BLaER1 treated with 17β-estradiol and CSF1 and Interleukin-3, amounts not matched to agents 10 nM and 100 nM (cell line): ENCODE data around the gene ZNF593OS.

ENCODE experiments used
- H3K27ac ChIP-seq, 11 experiments: shearing (Covaris generic); formaldehyde crosslinking; 2 replicates each; pipeline ENCODE4 v1.8.1; 2022
- H3K27me3 ChIP-seq, 11 experiments: shearing (Covaris generic); formaldehyde crosslinking; 2 replicates each; pipeline ENCODE4 v1.8.1; 2022
- H3K36me3 ChIP-seq, 11 experiments: shearing (Covaris generic); formaldehyde crosslinking; 2 replicates each; pipeline ENCODE4 v1.8.1; 2022
- H3K4me1 ChIP-seq, 10 experiments: shearing (Covaris generic); formaldehyde crosslinking; 2 replicates each; pipeline ENCODE4 v1.8.1; 2022
- H3K4me2 ChIP-seq, 11 experiments: shearing (Covaris generic); formaldehyde crosslinking; 2 replicates each; pipeline ENCODE4 v1.8.1; 2022
- H3K4me3 ChIP-seq, 10 experiments: shearing (Covaris generic); formaldehyde crosslinking; 2 replicates each; pipeline ENCODE4 v1.8.1; 2022
- H3K9ac ChIP-seq, 11 experiments: shearing (Covaris generic); formaldehyde crosslinking; 2 replicates each; pipeline ENCODE4 v1.8.1; 2022
- H3K9me3 ChIP-seq, 11 experiments: shearing (Covaris generic); formaldehyde crosslinking; replicated peaks in 1 of 11; 2 replicates each; pipeline ENCODE4 v1.8.1; 2022
- H4K20me1 ChIP-seq, 11 experiments: shearing (Covaris generic); formaldehyde crosslinking; 2 replicates each; pipeline ENCODE4 v1.8.1; 2022
- Cebpa-rat ChIP-seq, 11 experiments: shearing (Covaris generic); IDR thresholded peaks; 2 replicates each; pipeline ENCODE4 v1.8.1; 2022

Gene ZNF593OS

DNA sequence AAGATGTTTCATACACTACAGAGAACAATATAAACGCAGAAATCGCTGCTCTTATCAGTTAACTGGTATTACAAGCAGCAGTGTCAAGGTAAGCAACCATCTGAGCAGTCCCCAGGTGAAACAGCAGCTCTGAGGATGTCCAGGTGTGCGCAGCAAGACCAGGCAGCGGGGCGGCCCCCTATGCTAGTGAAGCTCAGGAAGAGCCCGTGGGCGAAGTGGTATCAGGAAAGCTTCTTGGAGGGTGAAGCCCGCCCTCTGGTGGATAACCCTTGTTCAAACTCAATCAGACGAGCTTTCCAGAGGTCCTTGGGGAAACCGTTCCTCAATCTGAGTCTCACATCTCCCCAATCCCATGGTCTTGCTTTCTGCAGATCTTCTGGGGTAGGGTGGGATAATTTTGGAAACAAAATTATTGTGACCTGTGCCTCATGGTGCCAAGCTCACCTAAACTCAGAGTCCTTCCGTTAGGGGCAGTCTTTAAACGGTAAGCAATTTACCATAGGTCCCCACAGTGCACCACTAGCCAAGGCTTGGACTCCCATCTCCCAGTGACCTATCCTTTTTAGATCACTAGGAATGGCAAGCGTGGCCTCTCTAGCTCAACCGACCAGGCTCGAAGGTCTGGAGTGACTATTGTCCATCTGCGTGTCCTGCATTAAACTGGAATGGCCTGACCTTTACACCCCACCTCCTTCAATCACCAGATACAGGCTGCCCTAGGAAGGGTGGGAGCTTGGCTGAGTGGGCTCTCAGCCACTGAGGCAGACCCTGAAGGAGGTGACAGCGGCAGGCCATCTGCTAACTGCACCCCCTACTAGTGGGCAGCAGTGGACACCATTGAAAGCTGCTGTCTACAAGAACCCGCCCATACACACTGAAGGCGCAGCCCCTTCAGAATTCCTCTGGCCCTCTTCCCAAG lies 26.3 kb downstream of the ZNF593OS start:
- H3K27me3 ChIP-seq, result no peaks in the 10 kb centered on the region
- H3K4me1 ChIP-seq, result peaks cover 0 to 10% (median 7%) of the 10 kb centered on the region in 10 experiments; a peak in 10 of 20 replicates
- H3K4me2 ChIP-seq, result peak overlapping the region in 2 of 11 experiments; percentile 40 to 57; a peak in 2 of 22 replicates
- no peaks in the 10 kb centered on the region for H4K20me1 ChIP-seq
- peak overlapping the region in 1 of 11 experiments; percentile 25; a peak in 1 of 22 replicates for H3K9ac ChIP-seq
- no peak overlapping the region for H3K4me3 ChIP-seq
- no peaks in the 10 kb centered on the region for H3K36me3 ChIP-seq
- H3K9me3 ChIP-seq, result no peaks in the 10 kb centered on the region
- H3K27ac ChIP-seq, result no peak overlapping the region
- TF ChIP-seq Cebpa-rat (IDR thresholded peaks at IDR 0.05), result no peak

DNA sequence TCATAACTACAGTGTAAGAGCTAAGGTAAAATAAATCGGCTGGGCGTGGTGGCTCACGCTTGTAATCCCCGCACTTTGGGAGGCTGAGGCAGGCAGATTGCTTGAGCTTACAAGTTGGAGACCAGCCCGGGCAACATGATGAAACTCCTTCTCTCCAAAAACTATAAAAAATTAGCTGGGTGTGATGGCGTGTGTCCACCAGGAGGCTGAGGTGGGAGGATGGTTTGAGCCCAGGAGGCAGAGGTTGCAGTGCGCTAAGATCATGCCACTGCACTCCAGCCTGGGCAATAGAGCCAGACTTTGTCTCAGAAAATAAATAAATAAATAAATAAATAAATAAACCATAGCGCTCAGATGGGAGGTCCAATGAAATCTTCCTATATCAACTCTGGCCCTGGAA lies 29.5 kb downstream of the ZNF593OS start:
- Histone ChIP-seq H3K4me2 (peak overlapping the region in 6 of 11 experiments; percentile 8 to 60 (median 40); a peak in 10 of 22 replicates), H3K9me3 (no peaks in the 10 kb centered on the region), H4K20me1 (no peaks in the 10 kb centered on the region), H3K36me3 (no peaks in the 10 kb centered on the region), H3K27ac (no peak overlapping the region), H3K27me3 (no peaks in the 10 kb centered on the region), H3K4me3 (no peak overlapping the region), H3K9ac (no peak overlapping the region), H3K4me1 (peaks cover 8 to 26% (median 16%) of the 10 kb centered on the region in 10 experiments; a peak in 18 of 20 replicates)
- no peak for TF ChIP-seq Cebpa-rat (IDR thresholded peaks at IDR 0.05)

DNA sequence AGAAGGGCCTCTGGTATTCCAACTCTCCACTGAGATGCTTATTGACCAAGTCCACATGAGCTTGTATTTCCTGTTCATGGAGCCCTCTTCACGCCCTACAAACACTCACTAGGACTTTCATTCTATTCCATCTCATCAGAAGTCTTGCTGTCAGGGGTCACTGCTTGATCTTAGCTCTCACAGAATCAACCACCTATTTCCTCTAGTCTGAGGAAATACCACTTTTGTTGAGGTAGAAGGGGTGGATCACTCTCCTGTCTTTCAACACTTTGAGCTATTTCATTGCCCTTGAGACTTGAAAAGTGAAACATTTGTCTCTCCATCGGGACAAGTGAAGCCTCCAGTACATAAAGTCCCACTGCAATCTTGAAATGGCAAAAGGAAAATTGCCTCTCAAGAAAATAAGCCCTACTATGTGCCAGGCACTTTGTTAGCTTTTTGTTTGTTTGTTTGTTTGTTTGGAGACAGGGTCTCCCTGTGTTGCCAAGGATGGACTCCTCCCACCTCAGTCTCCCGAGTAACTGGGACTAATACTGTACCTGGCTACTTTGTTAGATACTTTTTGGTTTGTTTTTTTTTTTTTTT lies 32.6 kb downstream of the ZNF593OS start:
- Histone ChIP-seq H3K4me2 (peak overlapping the region in 8 of 11 experiments; percentile 5 to 37 (median 15); a peak in 10 of 22 replicates), H3K9ac (no peak overlapping the region)
- TF ChIP-seq Cebpa-rat (IDR thresholded peaks at IDR 0.05), result peak in 1 of 11 experiments; percentile 49; a peak in 2 of 22 replicates

DNA sequence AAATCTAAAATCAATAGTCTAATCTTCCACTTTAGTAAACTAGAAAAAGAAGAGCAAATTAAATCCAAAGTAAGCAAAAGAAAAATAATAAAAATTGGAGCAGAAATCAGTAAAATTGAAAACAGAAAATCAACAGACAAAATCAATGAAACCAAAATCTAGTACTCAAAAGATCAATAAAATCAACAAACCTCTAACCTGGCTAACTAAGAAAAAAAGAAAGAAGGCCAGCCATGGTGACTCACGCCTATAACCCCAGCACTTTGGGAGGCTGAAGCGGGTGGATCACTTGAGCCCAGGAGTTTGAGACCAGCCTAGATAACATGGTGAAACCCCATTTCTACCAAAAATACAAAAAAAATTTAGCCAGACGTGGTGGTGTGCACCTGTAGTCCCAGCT lies 37.2 kb downstream of the ZNF593OS start:
- no peaks in the 10 kb centered on the region for H3K36me3 ChIP-seq

More for the DNA sequence above, 32.6 kb downstream of the ZNF593OS start:
- Histone ChIP-seq H3K27me3 (no peaks in the 10 kb centered on the region), H3K9me3 (peaks cover 5 to 13% (median 8%) of the 10 kb centered on the region in 11 experiments; a peak in 20 of 22 replicates), H3K27ac (peak overlapping the region in 2 of 11 experiments; percentile 17 to 31; a peak in 3 of 22 replicates), H3K36me3 (no peaks in the 10 kb centered on the region), H3K4me1 (peaks cover 8 to 28% (median 18%) of the 10 kb centered on the region in 10 experiments; a peak in 18 of 20 replicates), H3K4me3 (no peak overlapping the region), H4K20me1 (no peaks in the 10 kb centered on the region)

DNA sequence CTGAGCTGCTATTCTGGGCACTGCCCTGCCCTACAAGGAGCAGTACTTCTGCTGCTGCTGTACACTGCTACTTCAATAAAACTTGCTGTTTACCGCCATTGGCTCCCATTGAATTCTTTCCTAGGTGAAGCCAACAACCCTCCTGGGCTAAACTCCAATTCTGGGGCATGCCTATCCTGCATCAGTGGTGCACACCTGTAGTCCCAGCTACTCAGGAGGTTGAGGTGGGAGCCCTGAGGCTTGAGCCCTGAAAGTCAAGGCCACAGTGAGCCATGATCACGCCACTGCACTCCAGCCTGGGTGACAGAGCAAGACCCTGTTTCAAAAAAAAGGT lies 38.8 kb downstream of the ZNF593OS start:
- Histone ChIP-seq H3K4me2 (no peak overlapping the region), H3K9me3 (peaks cover 7 to 14% (median 10%) of the 10 kb centered on the region in 11 experiments; a peak in 20 of 22 replicates), H3K27ac (no peak overlapping the region), H3K36me3 (no peaks in the 10 kb centered on the region), H3K4me1 (peaks cover 8 to 20% (median 15%) of the 10 kb centered on the region in 10 experiments), H3K27me3 (no peaks in the 10 kb centered on the region), H3K4me3 (no peak overlapping the region), H4K20me1 (no peaks in the 10 kb centered on the region), H3K9ac (no peak overlapping the region)
- TF ChIP-seq Cebpa-rat (IDR thresholded peaks at IDR 0.05), result no peak

More for the DNA sequence above, 37.2 kb downstream of the ZNF593OS start:
- no peak overlapping the region for H3K4me2 ChIP-seq
- no peaks in the 10 kb centered on the region for H3K27me3 ChIP-seq
- H4K20me1 ChIP-seq, result no peaks in the 10 kb centered on the region
- H3K4me1 ChIP-seq, result peaks cover 0 to 23% (median 14%) of the 10 kb centered on the region in 10 experiments; a peak in 13 of 20 replicates
- H3K9ac ChIP-seq, result no peak overlapping the region
- H3K27ac ChIP-seq, result no peak overlapping the region
- peaks cover 7 to 14% (median 10%) of the 10 kb centered on the region in 11 experiments; a peak in 20 of 22 replicates for H3K9me3 ChIP-seq
- no peak for TF ChIP-seq Cebpa-rat (IDR thresholded peaks at IDR 0.05)
- H3K4me3 ChIP-seq, result no peak overlapping the region

DNA sequence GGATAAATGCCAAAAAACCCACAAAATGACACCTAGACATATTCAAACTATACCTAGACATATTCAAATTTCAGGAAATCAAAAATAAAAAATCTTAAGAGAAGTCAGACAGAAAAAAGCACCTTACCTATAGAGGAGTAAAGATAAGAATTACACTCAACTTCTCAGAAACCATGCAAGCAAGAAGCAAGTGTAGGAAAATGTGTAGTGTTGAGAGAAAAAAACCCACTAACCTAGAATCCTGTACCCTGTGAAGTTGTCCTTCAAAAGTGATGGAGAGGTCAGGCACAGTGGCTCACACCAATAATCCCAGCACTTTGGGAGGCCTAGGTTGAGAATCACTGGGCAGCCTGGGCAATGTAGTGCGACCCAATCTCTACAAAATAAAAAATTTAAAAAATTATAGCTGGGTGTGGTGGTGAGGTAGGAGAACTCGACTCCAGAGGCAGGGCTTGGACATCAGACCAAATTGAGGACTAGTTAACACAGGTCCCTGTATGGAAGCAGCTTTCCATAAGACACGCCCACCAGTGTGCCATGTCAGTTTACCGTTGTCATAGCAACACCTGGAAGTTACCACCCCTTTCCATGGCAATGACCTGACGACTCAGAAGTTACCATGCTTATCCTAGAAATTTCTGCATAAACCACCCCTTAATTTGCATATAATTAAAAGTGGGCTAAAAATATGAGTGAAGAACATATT lies 39.4 kb downstream of the ZNF593OS start:
- no peaks in the 10 kb centered on the region for H4K20me1 ChIP-seq
- H3K9me3 ChIP-seq, result peaks cover 7 to 14% (median 10%) of the 10 kb centered on the region in 11 experiments; a peak in 20 of 22 replicates
- H3K4me2 ChIP-seq, result no peak overlapping the region
- no peaks in the 10 kb centered on the region for H3K27me3 ChIP-seq
- no peak overlapping the region for H3K9ac ChIP-seq
- no peak for TF ChIP-seq Cebpa-rat (IDR thresholded peaks at IDR 0.05)
- H3K4me1 ChIP-seq, result peaks cover 13 to 21% (median 18%) of the 10 kb centered on the region in 10 experiments
- no peak overlapping the region for H3K27ac ChIP-seq
- no peak overlapping the region for H3K4me3 ChIP-seq
- H3K36me3 ChIP-seq, result no peaks in the 10 kb centered on the region

DNA sequence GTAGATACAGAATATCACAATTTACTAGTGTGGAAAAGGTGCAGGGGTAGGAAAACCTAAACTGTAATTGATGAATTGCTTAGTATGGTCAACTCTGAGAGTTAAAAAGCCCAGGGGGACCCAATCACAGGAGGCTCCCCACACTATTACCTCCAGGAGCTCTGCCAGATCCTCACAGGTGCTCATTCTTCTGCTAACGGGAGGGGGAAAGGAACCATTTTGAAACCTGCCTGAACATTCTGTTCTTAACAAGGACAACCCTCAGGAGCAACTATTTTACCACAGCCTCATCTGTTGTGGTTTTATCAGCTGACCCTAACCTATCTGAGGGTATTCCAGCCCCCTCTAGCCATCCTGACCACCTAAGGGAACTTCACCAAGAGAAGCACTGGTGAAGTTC lies 40.9 kb downstream of the ZNF593OS start:
- no peaks in the 10 kb centered on the region for H3K27me3 ChIP-seq
- no peaks in the 10 kb centered on the region for H4K20me1 ChIP-seq
- no peak overlapping the region for H3K27ac ChIP-seq
- H3K36me3 ChIP-seq, result no peaks in the 10 kb centered on the region
- peaks cover 28 to 36% (median 31%) of the 10 kb centered on the region in 10 experiments for H3K4me1 ChIP-seq
- peaks cover 7 to 14% (median 10%) of the 10 kb centered on the region in 11 experiments; a peak in 20 of 22 replicates for H3K9me3 ChIP-seq
- H3K9ac ChIP-seq, result no peak overlapping the region
- no peak overlapping the region for H3K4me2 ChIP-seq
- no peak overlapping the region for H3K4me3 ChIP-seq
- TF ChIP-seq Cebpa-rat (IDR thresholded peaks at IDR 0.05), result no peak

DNA sequence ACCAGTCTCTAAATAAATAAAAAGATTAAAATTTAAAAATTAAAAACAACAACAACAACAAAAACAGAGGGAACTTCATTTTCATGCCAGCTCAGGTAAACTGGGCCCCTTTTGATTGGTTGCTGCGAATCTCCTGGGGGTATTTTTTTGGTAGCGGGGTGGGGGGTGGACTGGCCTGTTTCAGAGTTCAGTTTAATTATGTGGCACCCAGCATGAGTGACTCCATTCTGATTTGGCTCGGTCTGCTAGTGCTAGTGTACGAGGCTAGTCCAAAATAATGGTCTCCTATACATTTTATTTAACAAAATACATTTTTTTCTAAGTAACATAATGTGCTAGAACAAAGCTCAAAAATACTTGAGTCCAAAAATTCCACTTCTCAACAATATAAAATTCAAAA lies 41.9 kb downstream of the ZNF593OS start:
- TF ChIP-seq Cebpa-rat (IDR thresholded peaks at IDR 0.05), result no peak
- Histone ChIP-seq H3K4me2 (no peak overlapping the region), H3K4me1 (peaks cover 35 to 46% (median 40%) of the 10 kb centered on the region in 10 experiments), H3K9ac (no peak overlapping the region), H3K4me3 (no peak overlapping the region), H3K27ac (no peak overlapping the region), H4K20me1 (no peaks in the 10 kb centered on the region), H3K27me3 (no peaks in the 10 kb centered on the region), H3K9me3 (peaks cover 3 to 9% (median 5%) of the 10 kb centered on the region in 11 experiments; a peak in 19 of 22 replicates), H3K36me3 (no peaks in the 10 kb centered on the region)
